Measurements from ENCODE around the gene NSG2.

GRCh38 chr5:174097486-174098185 lies 52.1 kb downstream of the NSG2 start:
- TF ChIP-seq CTCF (IDR thresholded peaks at IDR 0.05) (no peak), POLR2A (IDR thresholded peaks at IDR 0.05) (no peak)
